ENCODE results near the gene SVIL.

DNA sequence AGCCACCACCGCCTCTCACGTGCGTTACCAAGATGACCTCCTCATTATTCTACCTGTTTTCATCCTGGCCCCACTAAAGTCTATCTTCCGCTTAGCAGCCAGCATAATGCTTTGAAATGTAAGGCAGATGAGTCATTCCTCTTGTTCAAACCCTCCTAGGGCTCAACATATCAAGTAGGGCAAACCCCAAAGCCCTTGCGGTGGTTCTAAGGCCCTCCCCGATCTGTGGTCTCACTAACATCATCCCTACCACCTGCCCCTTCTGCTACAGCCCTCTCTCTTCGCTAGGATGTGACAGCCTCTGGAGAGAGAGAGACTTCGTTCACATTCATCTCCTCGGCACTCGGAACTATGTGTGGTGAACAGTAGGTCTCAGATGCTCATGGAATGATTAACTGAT, 94.8 kb downstream of the SVIL start:
- no peak for TF ChIP-seq POLR2AphosphoS5 (IDR thresholded peaks at IDR 0.05)
- TF ChIP-seq POLR2A (IDR thresholded peaks at IDR 0.05), result no peak
- TF ChIP-seq, protein P1, sequence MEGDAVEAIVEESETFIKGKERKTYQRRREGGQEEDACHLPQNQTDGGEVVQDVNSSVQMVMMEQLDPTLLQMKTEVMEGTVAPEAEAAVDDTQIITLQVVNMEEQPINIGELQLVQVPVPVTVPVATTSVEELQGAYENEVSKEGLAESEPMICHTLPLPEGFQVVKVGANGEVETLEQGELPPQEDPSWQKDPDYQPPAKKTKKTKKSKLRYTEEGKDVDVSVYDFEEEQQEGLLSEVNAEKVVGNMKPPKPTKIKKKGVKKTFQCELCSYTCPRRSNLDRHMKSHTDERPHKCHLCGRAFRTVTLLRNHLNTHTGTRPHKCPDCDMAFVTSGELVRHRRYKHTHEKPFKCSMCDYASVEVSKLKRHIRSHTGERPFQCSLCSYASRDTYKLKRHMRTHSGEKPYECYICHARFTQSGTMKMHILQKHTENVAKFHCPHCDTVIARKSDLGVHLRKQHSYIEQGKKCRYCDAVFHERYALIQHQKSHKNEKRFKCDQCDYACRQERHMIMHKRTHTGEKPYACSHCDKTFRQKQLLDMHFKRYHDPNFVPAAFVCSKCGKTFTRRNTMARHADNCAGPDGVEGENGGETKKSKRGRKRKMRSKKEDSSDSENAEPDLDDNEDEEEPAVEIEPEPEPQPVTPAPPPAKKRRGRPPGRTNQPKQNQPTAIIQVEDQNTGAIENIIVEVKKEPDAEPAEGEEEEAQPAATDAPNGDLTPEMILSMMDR (IDR thresholded peaks at IDR 0.05), result no peak
